ENCODE measurements around the gene NXPH1.

NXPH1 gene

DNA sequence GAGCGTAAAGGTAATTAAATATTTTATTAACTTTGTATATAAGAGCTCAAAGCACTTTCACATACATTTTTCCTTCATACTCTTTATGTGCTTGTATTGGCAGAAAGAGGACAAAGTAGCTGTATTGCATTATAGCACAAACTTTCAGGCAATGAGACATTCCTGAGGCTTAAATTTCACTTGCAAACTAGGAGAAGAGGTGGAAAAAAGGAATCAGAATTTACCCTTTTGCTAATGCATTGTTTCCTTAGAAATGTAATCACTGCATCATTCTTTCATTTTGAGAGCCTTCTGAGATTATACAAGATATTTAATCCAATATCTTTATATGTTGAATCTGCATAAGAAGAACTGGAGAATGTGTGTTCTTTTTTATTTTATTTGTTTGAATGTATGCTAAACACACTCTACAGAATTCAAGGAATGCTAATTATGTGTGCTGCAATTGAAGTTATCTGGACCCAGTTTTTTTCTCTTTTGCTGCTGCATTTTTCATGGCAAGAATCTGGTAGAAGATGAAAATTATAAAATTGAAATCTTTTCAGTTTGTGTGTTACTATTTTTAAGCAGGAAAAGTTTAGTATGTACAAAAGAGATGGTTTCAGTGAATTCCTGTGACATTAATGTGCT is 185.1 kb downstream of the NXPH1 start:
- Histone ChIP-seq H3K4me1 (ENCODE audit: control insufficient read depth in 2 of 2, insufficient read depth in 2 of 2, low read length in 2 of 2) (no peaks in the 10 kb centered on the region), H3K9ac (ENCODE audit: low read depth in 1 of 2, low read length in 2 of 2) (no peak overlapping the region), H3K27ac (ENCODE audit: low read depth in 2 of 2, low read length in 2 of 2) (no peak overlapping the region), H3K9me3 (ENCODE audit: control insufficient read depth in 2 of 2, low read length in 2 of 2) (no peaks in the 10 kb centered on the region), H3K36me3 (ENCODE audit: control insufficient read depth in 2 of 2, insufficient read depth in 2 of 2, low read length in 2 of 2) (no peaks in the 10 kb centered on the region), H3K4me3 (ENCODE audit: low read length in 2 of 2) (no peak overlapping the region), H3K27me3 (ENCODE audit: control insufficient read depth in 2 of 2, insufficient read depth in 2 of 2, low read length in 2 of 2) (no peaks in the 10 kb centered on the region)

DNA sequence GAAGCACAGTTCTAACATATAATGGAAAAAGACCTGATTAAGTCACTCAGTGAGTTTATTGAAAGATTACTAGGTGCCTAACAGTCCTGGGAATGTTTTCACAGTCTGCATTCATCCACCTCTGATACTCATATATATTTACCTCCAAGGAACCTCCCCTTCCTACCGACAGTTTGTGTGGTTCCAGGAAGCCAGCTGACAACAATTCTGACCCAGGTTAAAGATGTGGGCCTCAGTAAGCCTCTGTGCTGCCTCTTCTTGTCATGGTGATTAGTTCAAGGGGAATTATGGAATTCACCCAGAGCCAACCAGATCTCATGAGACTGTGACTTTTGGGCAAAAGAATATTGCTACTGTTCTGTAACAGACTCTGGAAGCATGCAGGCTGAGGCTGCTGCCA is 186.8 kb downstream of the NXPH1 start:
- H3K27ac ChIP-seq (ENCODE audit: low read depth in 2 of 2, low read length in 2 of 2): no peak overlapping the region
- H3K27me3 ChIP-seq (ENCODE audit: control insufficient read depth in 2 of 2, insufficient read depth in 2 of 2, low read length in 2 of 2): no peaks in the 10 kb centered on the region
- no peaks in the 10 kb centered on the region for H3K9me3 ChIP-seq (ENCODE audit: control insufficient read depth in 2 of 2, low read length in 2 of 2)
- no peak overlapping the region for H3K9ac ChIP-seq (ENCODE audit: low read depth in 1 of 2, low read length in 2 of 2)
- H3K36me3 ChIP-seq (ENCODE audit: control insufficient read depth in 2 of 2, insufficient read depth in 2 of 2, low read length in 2 of 2): no peaks in the 10 kb centered on the region
- no peak overlapping the region for H3K4me3 ChIP-seq (ENCODE audit: low read length in 2 of 2)
- no peaks in the 10 kb centered on the region for H3K4me1 ChIP-seq (ENCODE audit: control insufficient read depth in 2 of 2, insufficient read depth in 2 of 2, low read length in 2 of 2)

DNA sequence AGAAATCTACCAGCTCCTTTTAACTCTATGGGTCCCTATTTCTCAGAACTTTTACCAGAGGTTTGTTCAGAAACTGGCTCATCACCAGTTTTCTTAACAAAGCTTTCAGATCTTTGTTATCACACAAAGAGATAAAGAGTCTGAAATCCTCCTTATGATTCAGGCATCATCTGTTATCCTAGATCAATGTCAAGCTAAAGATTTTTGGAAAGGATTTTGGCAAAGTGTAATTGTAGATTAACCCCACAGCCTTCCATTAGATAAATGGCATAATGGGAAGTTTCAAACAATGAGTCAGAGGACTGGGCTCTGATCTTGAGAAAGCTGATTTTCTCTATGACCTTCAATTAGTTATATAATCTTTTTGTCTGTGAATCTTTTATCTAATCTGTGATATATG is 192.2 kb downstream of the NXPH1 start:
- Histone ChIP-seq H3K36me3 (ENCODE audit: control insufficient read depth in 2 of 2, insufficient read depth in 2 of 2, low read length in 2 of 2) (no peaks in the 10 kb centered on the region), H3K27me3 (ENCODE audit: control insufficient read depth in 2 of 2, insufficient read depth in 2 of 2, low read length in 2 of 2) (no peaks in the 10 kb centered on the region), H3K9me3 (ENCODE audit: control insufficient read depth in 2 of 2, low read length in 2 of 2) (no peaks in the 10 kb centered on the region), H3K4me3 (ENCODE audit: low read length in 2 of 2) (no peak overlapping the region), H3K4me1 (ENCODE audit: control insufficient read depth in 2 of 2, insufficient read depth in 2 of 2, low read length in 2 of 2) (peaks cover 0 to 3% of the 10 kb centered on the region in 2 donors), H3K9ac (ENCODE audit: low read depth in 1 of 2, low read length in 2 of 2) (no peak overlapping the region), H3K27ac (ENCODE audit: low read depth in 2 of 2, low read length in 2 of 2) (no peak overlapping the region)

DNA sequence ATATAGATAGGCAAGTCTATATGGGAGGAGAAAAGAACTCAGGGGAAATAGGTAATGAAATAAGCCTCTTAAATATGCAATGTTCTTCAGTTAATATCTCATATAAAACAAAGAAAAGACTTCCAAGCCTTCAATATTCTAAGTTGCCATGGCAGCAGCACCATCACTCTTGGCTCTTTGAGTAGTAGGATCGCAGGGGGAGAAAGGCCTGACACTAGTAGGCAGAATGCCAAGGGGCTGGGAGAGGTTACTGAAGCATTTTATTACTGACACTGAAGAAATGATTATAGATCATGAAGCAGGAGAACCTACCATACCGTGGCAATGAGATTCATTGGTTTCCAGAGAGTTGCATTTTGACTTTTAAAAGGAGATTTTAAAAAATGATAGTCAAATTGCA is 193.9 kb downstream of the NXPH1 start:
- H3K4me3 ChIP-seq (ENCODE audit: low read length in 2 of 2): no peak overlapping the region
- no peaks in the 10 kb centered on the region for H3K36me3 ChIP-seq (ENCODE audit: control insufficient read depth in 2 of 2, insufficient read depth in 2 of 2, low read length in 2 of 2)
- no peak overlapping the region for H3K27ac ChIP-seq (ENCODE audit: low read depth in 2 of 2, low read length in 2 of 2)
- no peak overlapping the region for H3K9ac ChIP-seq (ENCODE audit: low read depth in 1 of 2, low read length in 2 of 2)
- no peaks in the 10 kb centered on the region for H3K9me3 ChIP-seq (ENCODE audit: control insufficient read depth in 2 of 2, low read length in 2 of 2)
- H3K4me1 ChIP-seq (ENCODE audit: control insufficient read depth in 2 of 2, insufficient read depth in 2 of 2, low read length in 2 of 2): peaks cover 0 to 3% of the 10 kb centered on the region in 2 donors
- no peaks in the 10 kb centered on the region for H3K27me3 ChIP-seq (ENCODE audit: control insufficient read depth in 2 of 2, insufficient read depth in 2 of 2, low read length in 2 of 2)

DNA sequence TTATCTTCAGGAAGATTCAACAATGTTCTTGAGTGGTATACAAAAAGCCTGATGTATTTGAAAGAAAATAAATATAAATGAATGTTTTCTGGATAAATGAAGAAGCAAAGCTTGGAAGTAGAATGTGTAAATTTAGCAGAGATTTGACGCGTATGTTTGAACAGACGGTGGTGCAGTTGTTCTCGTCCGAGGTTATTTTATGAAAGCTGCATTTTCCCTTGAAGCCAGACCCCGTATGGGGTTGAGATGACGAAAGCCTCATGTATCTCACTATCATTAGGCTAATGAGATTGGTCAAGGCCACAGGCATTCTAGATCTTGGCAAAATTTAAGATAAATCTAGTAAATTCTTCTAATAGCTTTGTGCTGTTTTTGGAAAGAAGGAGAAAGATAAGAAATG is 195.2 kb downstream of the NXPH1 start:
- no peaks in the 10 kb centered on the region for H3K27me3 ChIP-seq (ENCODE audit: control insufficient read depth in 2 of 2, insufficient read depth in 2 of 2, low read length in 2 of 2)
- H3K9ac ChIP-seq (ENCODE audit: low read depth in 1 of 2, low read length in 2 of 2): no peak overlapping the region
- H3K9me3 ChIP-seq (ENCODE audit: control insufficient read depth in 2 of 2, low read length in 2 of 2): no peaks in the 10 kb centered on the region
- no peak overlapping the region for H3K4me3 ChIP-seq (ENCODE audit: low read length in 2 of 2)
- H3K27ac ChIP-seq (ENCODE audit: low read depth in 2 of 2, low read length in 2 of 2): no peak overlapping the region
- H3K4me1 ChIP-seq (ENCODE audit: control insufficient read depth in 2 of 2, insufficient read depth in 2 of 2, low read length in 2 of 2): peaks cover 0 to 3% of the 10 kb centered on the region in 2 donors
- H3K36me3 ChIP-seq (ENCODE audit: control insufficient read depth in 2 of 2, insufficient read depth in 2 of 2, low read length in 2 of 2): no peaks in the 10 kb centered on the region

DNA sequence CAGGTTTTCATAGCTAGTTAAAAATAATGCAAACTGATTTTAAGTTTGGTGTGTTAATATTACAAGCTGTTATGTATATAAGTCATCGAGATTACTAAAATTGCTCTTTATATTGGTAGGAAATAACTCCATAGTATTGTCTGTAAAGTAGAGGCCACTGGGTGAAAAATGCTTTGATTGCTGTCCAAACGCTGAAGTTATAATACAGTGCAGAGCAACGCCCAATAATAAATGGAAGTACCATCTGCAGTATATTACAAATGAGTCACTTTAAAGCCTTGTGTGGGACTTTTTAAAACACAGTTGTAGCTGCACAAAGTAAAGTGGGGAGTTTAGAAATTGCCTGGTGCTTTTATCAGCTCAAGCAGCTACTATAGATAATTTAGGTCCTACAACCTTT is 196.1 kb downstream of the NXPH1 start:
- Histone ChIP-seq H3K9ac (ENCODE audit: low read depth in 1 of 2, low read length in 2 of 2) (no peak overlapping the region), H3K27me3 (ENCODE audit: control insufficient read depth in 2 of 2, insufficient read depth in 2 of 2, low read length in 2 of 2) (no peaks in the 10 kb centered on the region), H3K27ac (ENCODE audit: low read depth in 2 of 2, low read length in 2 of 2) (no peak overlapping the region), H3K36me3 (ENCODE audit: control insufficient read depth in 2 of 2, insufficient read depth in 2 of 2, low read length in 2 of 2) (no peaks in the 10 kb centered on the region), H3K4me3 (ENCODE audit: low read length in 2 of 2) (no peak overlapping the region), H3K9me3 (ENCODE audit: control insufficient read depth in 2 of 2, low read length in 2 of 2) (no peaks in the 10 kb centered on the region), H3K4me1 (ENCODE audit: control insufficient read depth in 2 of 2, insufficient read depth in 2 of 2, low read length in 2 of 2) (peaks cover 0 to 3% of the 10 kb centered on the region in 2 donors)

DNA sequence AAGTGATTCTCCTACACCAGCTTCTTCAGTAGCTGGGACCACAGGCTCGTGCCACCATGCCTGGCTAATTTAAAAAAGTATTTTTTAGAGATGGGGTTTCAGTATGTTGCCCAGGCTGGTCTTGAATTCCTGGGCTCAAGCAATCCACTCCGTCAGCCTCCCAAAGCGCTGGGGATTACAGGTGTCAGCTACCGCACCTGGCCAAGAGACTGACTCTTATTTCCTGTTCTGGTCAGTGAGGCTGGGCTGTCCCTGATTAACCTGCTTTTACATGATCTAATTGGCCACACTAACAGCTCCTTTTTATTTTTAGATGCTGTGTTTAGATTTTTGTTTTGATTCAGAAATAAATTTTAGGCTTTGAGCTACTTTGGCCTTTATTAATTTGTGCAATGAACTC is 203.9 kb downstream of the NXPH1 start:
- Histone ChIP-seq H3K4me3 (ENCODE audit: low read length in 2 of 2) (no peak overlapping the region), H3K4me1 (ENCODE audit: control insufficient read depth in 2 of 2, insufficient read depth in 2 of 2, low read length in 2 of 2) (peaks cover 0 to 4% of the 10 kb centered on the region in 2 donors), H3K27ac (ENCODE audit: low read depth in 2 of 2, low read length in 2 of 2) (no peak overlapping the region), H3K27me3 (ENCODE audit: control insufficient read depth in 2 of 2, insufficient read depth in 2 of 2, low read length in 2 of 2) (no peaks in the 10 kb centered on the region), H3K9me3 (ENCODE audit: control insufficient read depth in 2 of 2, low read length in 2 of 2) (no peaks in the 10 kb centered on the region), H3K9ac (ENCODE audit: low read depth in 1 of 2, low read length in 2 of 2) (no peak overlapping the region), H3K36me3 (ENCODE audit: control insufficient read depth in 2 of 2, insufficient read depth in 2 of 2, low read length in 2 of 2) (no peaks in the 10 kb centered on the region)

DNA sequence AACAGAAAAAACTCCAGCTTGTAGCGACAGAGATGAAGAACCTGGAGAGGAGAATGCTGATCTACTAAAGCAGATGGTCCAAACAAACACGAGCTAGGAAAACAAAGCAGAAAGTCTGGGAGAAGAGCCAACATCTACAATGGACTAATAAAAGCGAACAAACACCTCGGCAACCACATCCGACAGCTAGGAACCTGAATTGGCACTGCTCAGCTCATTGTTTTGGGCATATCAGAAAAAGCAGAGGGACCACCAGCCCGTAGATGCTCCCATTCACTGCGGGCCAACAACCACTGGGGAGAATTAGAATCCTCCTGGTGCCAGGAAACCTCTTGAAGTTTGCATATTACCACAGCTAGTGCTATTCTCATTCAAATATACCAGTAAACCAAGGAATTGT is 204.7 kb downstream of the NXPH1 start:
- Histone ChIP-seq H3K27me3 (ENCODE audit: control insufficient read depth in 2 of 2, insufficient read depth in 2 of 2, low read length in 2 of 2) (no peaks in the 10 kb centered on the region), H3K27ac (ENCODE audit: low read depth in 2 of 2, low read length in 2 of 2) (no peak overlapping the region), H3K4me3 (ENCODE audit: low read length in 2 of 2) (no peak overlapping the region), H3K9ac (ENCODE audit: low read depth in 1 of 2, low read length in 2 of 2) (no peak overlapping the region), H3K4me1 (ENCODE audit: control insufficient read depth in 2 of 2, insufficient read depth in 2 of 2, low read length in 2 of 2) (peaks cover 0 to 4% of the 10 kb centered on the region in 2 donors), H3K36me3 (ENCODE audit: control insufficient read depth in 2 of 2, insufficient read depth in 2 of 2, low read length in 2 of 2) (no peaks in the 10 kb centered on the region), H3K9me3 (ENCODE audit: control insufficient read depth in 2 of 2, low read length in 2 of 2) (no peaks in the 10 kb centered on the region)

DNA sequence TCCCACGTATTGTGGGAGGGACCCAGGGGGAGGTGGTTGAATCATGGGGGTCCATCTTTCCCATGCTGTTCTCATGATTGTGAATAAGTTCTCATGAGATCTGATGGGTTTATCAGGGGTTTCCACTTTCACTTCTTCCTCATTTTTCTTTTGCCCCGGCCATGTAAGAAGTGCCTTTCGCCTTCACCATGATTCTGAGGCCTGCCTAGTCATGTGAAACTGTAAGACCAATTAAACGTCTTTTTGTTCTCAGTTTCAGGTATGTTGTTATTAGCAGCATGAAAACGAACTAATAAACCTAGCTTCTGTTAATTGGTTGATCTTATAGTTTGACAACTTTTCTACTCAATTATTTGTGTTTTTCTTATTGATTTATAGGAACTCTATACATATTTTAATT is 206.3 kb downstream of the NXPH1 start:
- Histone ChIP-seq H3K4me1 (ENCODE audit: control insufficient read depth in 2 of 2, insufficient read depth in 2 of 2, low read length in 2 of 2) (peaks cover 0 to 4% of the 10 kb centered on the region in 2 donors), H3K4me3 (ENCODE audit: low read length in 2 of 2) (no peak overlapping the region), H3K9ac (ENCODE audit: low read depth in 1 of 2, low read length in 2 of 2) (no peak overlapping the region), H3K9me3 (ENCODE audit: control insufficient read depth in 2 of 2, low read length in 2 of 2) (no peaks in the 10 kb centered on the region), H3K27me3 (ENCODE audit: control insufficient read depth in 2 of 2, insufficient read depth in 2 of 2, low read length in 2 of 2) (no peaks in the 10 kb centered on the region), H3K36me3 (ENCODE audit: control insufficient read depth in 2 of 2, insufficient read depth in 2 of 2, low read length in 2 of 2) (no peaks in the 10 kb centered on the region), H3K27ac (ENCODE audit: low read depth in 2 of 2, low read length in 2 of 2) (no peak overlapping the region)

DNA sequence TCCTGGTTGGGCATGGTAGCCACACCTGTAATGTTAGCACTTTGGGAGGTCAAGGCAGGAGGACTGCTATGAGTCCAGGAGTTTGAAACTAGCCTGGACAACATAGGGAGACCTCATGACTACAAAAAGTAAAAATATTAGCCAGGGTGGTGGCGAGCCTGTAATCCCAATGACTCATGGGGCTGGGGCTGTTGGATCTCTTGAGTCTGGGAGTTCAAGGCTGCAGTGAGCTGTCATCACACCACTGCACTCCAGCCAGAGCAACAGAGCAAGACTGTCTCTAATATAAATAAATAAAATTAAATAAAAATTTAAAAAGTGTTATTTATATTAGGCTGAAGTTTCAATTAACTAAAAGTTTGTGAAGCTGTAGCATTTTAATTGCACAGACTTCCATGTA is 207.3 kb downstream of the NXPH1 start:
- Histone ChIP-seq H3K4me1 (ENCODE audit: control insufficient read depth in 2 of 2, insufficient read depth in 2 of 2, low read length in 2 of 2) (peaks cover 0 to 4% of the 10 kb centered on the region in 2 donors), H3K27ac (ENCODE audit: low read depth in 2 of 2, low read length in 2 of 2) (no peak overlapping the region), H3K9ac (ENCODE audit: low read depth in 1 of 2, low read length in 2 of 2) (no peak overlapping the region), H3K27me3 (ENCODE audit: control insufficient read depth in 2 of 2, insufficient read depth in 2 of 2, low read length in 2 of 2) (no peaks in the 10 kb centered on the region), H3K36me3 (ENCODE audit: control insufficient read depth in 2 of 2, insufficient read depth in 2 of 2, low read length in 2 of 2) (no peaks in the 10 kb centered on the region), H3K4me3 (ENCODE audit: low read length in 2 of 2) (no peak overlapping the region), H3K9me3 (ENCODE audit: control insufficient read depth in 2 of 2, low read length in 2 of 2) (no peaks in the 10 kb centered on the region)

Measured in mucosa of rectum (tissue), 2 donors.